HepG2 (cell line): Measurements from ENCODE around the gene LY6G5B. TPM values are rescaled to one million over a fixed set of nuclear protein-coding genes. Genes with fewer than 3 reads are reported as not detected.

Experiments used
- BORCS8-MEF2B ChIP-seq: sonication (generic); formaldehyde crosslinking; IDR thresholded peaks from 2 replicates; pipeline ENCODE4 v1.8.0; 2022; ENCODE audit warnings: mild to moderate bottlenecking, missing genetic modification reagents
- CHD4 ChIP-seq: fragments of 200-600 bp; sonication (generic); IDR thresholded peaks from 2 replicates; pipeline ENCODE4 v1.7.0; 2017; ENCODE audit warnings: mild to moderate bottlenecking, low read length, borderline replicate concordance
- EZH2 ChIP-seq: conservative IDR thresholded peaks from 2 replicates; pipeline ENCODE4 v1.6.1; 2012; ENCODE audit warnings: mild to moderate bottlenecking, low read depth, low read length, moderate library complexity
- JUNB ChIP-seq: sonication (generic); formaldehyde crosslinking; IDR thresholded peaks from 2 replicates; pipeline ENCODE4 v1.8.0; 2022; ENCODE audit warnings: missing genetic modification reagents, mild to moderate bottlenecking, borderline replicate concordance
- KDM6A ChIP-seq: IDR thresholded peaks from 2 replicates; pipeline ENCODE4 v1.6.1; 2016; ENCODE audit warnings: low read depth
- MAZ ChIP-seq, 2 experiments: sonication (generic) in 1 of 2; formaldehyde crosslinking in 1 of 2; IDR thresholded peaks; 2 replicates each; pipeline versions ENCODE4 v1.5.0 to v1.6.1; 2012 to 2020; ENCODE audit warnings: low read depth in 2 of 2, mild to moderate bottlenecking in 2 of 2, borderline replicate concordance in 1 of 2, improper control_type of control experiment in 1 of 2, low read length in 1 of 2, missing genetic modification reagents in 1 of 2, moderate library complexity in 1 of 2
- PCBP1 ChIP-seq: fragments of 200-400 bp; formaldehyde crosslinking; IDR thresholded peaks from 2 replicates; pipeline ENCODE4 v1.6.1; 2017; ENCODE audit warnings: mild to moderate bottlenecking, low read depth, low read length, borderline replicate concordance
- PHF21A ChIP-seq: sonication (generic); formaldehyde crosslinking; IDR thresholded peaks from 2 replicates; pipeline ENCODE4 v1.5.0; 2020; ENCODE audit warnings: mild to moderate bottlenecking, missing genetic modification reagents
- RCOR2 ChIP-seq: IDR thresholded peaks from 2 replicates; pipeline ENCODE4 v1.6.1; 2016; ENCODE audit warnings: missing biosample characterization, missing genetic modification reagents
- RXRA ChIP-seq: sonication (generic); formaldehyde crosslinking; IDR thresholded peaks from 2 replicates; pipeline ENCODE4 v1.5.1; 2020; ENCODE audit warnings: missing genetic modification reagents
- SP4 ChIP-seq: sonication (generic); formaldehyde crosslinking; IDR thresholded peaks from 2 replicates; pipeline ENCODE4 v1.8.1; 2023; ENCODE audit warnings: mild to moderate bottlenecking, missing genetic modification reagents
- SRSF1 ChIP-seq: fragments of 200-400 bp; formaldehyde crosslinking; optimal IDR thresholded peaks from 2 replicates; pipeline ENCODE3; 2017; ENCODE audit warnings: mild to moderate bottlenecking, low read depth, low read length, moderate library complexity
- SSRP1 ChIP-seq: IDR thresholded peaks from 2 replicates; pipeline ENCODE4 v1.6.1; 2016; ENCODE audit warnings: control low read depth
- TAF15 ChIP-seq: fragments of 200-400 bp; formaldehyde crosslinking; IDR thresholded peaks from one replicate; pipeline ENCODE4 v1.6.1; 2018; ENCODE audit warnings: mild to moderate bottlenecking, low read depth, low read length; ENCODE audit not compliant: poor library complexity, severe bottlenecking
- TCF7 ChIP-seq: sonication (generic); IDR thresholded peaks from 2 replicates; pipeline ENCODE4 v1.6.1; 2016; ENCODE audit warnings: antibody characterized with exemption, low read depth
- ZNF225 ChIP-seq: sonication (generic); formaldehyde crosslinking; IDR thresholded peaks from 2 replicates; pipeline ENCODE4 v1.4.0; 2020; ENCODE audit warnings: mild to moderate bottlenecking, missing genetic modification reagents
- ZNF256 ChIP-seq: sonication (generic); formaldehyde crosslinking; conservative IDR thresholded peaks from 2 replicates; pipeline ENCODE4 v1.4.0; 2020; ENCODE audit warnings: missing genetic modification reagents
- ZNF3 ChIP-seq: IDR thresholded peaks from 2 replicates; pipeline ENCODE4 v1.7.0; 2017; ENCODE audit warnings: inconsistent platforms
- ZNF350 ChIP-seq: sonication (generic); formaldehyde crosslinking; IDR thresholded peaks from 2 replicates; pipeline ENCODE4 v1.4.0; 2020; ENCODE audit warnings: mild to moderate bottlenecking, low read depth, missing genetic modification reagents, borderline replicate concordance
- ZNF501 ChIP-seq: sonication (generic); formaldehyde crosslinking; IDR thresholded peaks from 2 replicates; pipeline ENCODE4 v1.5.1; 2020; ENCODE audit warnings: mild to moderate bottlenecking, moderate library complexity, missing genetic modification reagents
- ZNF569 ChIP-seq: sonication (generic); formaldehyde crosslinking; IDR thresholded peaks from 2 replicates; pipeline ENCODE4 v1.5.0; 2020; ENCODE audit warnings: mild to moderate bottlenecking, missing genetic modification reagents, moderate library complexity, borderline replicate concordance
- ZNF629 ChIP-seq: sonication (generic); formaldehyde crosslinking; conservative IDR thresholded peaks from 2 replicates; pipeline ENCODE4 v1.5.0; 2020; ENCODE audit warnings: missing genetic modification reagents
- ZNF879 ChIP-seq: sonication (generic); formaldehyde crosslinking; IDR thresholded peaks from 2 replicates; pipeline ENCODE4 v1.8.1; 2023; ENCODE audit warnings: missing genetic modification reagents
- polyA plus RNA-seq, 8 experiments: library from polyadenylated mRNA; depleted of rRNA in 3 of 8; stranded (reverse) in 7 of 8; unstranded in 1 of 8; fragments of >200 nt; fragmentation: Illumina TruSeq in 4 of 8; extraction: Trizol in 4 of 8; gene quantifications; 2 replicates each; pipeline versions ENCODE4 v1.2.1 to v1.2.3, GENCODE V29; 2011 to 2016; ENCODE audit warnings: low read depth in 4 of 8, missing spikeins in 1 of 8, mixed read lengths in 1 of 8; ENCODE audit not compliant: insufficient read depth in 1 of 8
- total RNA-seq, 5 experiments: library from RNA; depleted of rRNA; stranded (reverse); fragments of >200 nt; fragmentation: Illumina TruSeq; extraction: Trizol; gene quantifications; 2 replicates each; pipeline ENCODE4 v1.2.3, GENCODE V29; 2016; ENCODE audit warnings: low read depth in 1 of 5
- TF ChIP-seq, protein P1 (sequence below): sonication (generic); formaldehyde crosslinking; IDR thresholded peaks from 2 replicates; pipeline ENCODE4 v1.4.0; 2020; ENCODE audit warnings: missing genetic modification reagents
- TF ChIP-seq, protein P2 (sequence below), 2 experiments: fragments of 450-650 bp in 1 of 2; sonication (generic) in 1 of 2; formaldehyde crosslinking; IDR thresholded peaks; 2 replicates each; pipeline versions ENCODE4 v1.5.0 to v1.8.0; 2020 to 2022; ENCODE audit warnings: mild to moderate bottlenecking in 1 of 2, missing genetic modification reagents in 1 of 2
- TF ChIP-seq, protein P3 (sequence below): sonication (generic); formaldehyde crosslinking; IDR thresholded peaks from 2 replicates; pipeline ENCODE4 v1.5.1; 2020; ENCODE audit warnings: missing genetic modification reagents, mild to moderate bottlenecking, borderline replicate concordance

LY6G5B gene
- total and polyA plus RNA-seq, 2 of the 13 experiments (the other 11 are each of a cell fraction or from before 2014, with no cell fraction given): 7.8 to 15.7 TPM

DNA sequence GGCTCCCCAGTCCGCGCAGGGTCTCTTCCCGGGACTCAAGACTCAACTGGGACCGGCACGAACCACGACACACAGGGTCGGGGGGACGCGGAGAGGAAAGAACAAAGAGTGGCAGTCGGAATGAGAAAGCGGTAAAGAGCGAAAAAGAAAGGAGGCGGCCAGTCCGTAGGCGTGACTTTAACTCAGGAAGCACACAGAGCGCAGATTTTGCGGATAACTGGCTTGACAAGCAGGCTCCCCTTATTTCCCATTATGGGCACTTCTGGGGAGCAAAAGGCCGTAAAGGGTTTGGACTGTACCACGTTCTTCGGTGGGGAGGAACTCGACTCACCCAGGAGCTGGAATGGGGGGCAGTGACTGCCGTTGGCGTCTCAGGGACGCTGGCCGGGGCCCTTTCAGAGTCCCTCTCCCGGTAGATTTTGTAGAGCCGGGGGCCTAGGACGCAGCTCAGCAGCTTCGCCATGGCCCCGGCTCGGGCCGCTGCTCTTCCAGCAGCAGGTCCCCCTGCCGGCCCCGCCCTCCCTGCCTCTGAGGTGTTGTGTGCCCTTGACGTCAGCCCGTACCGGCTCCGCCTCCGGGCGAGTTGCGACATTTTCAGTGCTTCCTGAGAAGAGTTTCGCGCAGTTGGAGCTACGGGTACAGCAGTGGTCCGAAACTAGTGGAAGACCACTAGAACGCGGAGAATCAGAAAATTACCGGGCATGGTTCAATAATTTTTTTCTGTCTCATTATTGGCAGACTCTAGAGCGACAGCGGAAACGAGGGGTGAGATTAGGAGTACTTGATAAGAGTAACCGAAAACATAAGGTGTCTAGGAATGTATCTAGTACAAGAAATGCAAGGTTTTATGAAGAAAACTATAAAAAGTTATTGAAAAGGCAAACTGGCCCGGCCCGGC lies 33.3 kb downstream of the LY6G5B start, which contains the start of gene ABHD16A (continued):
- TF ChIP-seq, protein P1, sequence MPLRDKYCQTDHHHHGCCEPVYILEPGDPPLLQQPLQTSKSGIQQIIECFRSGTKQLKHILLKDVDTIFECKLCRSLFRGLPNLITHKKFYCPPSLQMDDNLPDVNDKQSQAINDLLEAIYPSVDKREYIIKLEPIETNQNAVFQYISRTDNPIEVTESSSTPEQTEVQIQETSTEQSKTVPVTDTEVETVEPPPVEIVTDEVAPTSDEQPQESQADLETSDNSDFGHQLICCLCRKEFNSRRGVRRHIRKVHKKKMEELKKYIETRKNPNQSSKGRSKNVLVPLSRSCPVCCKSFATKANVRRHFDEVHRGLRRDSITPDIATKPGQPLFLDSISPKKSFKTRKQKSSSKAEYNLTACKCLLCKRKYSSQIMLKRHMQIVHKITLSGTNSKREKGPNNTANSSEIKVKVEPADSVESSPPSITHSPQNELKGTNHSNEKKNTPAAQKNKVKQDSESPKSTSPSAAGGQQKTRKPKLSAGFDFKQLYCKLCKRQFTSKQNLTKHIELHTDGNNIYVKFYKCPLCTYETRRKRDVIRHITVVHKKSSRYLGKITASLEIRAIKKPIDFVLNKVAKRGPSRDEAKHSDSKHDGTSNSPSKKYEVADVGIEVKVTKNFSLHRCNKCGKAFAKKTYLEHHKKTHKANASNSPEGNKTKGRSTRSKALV (CRISPR knock-in tag): peak; percentile 51; the same call in 1 of the 2 replicates
- TF ChIP-seq, protein P2, sequence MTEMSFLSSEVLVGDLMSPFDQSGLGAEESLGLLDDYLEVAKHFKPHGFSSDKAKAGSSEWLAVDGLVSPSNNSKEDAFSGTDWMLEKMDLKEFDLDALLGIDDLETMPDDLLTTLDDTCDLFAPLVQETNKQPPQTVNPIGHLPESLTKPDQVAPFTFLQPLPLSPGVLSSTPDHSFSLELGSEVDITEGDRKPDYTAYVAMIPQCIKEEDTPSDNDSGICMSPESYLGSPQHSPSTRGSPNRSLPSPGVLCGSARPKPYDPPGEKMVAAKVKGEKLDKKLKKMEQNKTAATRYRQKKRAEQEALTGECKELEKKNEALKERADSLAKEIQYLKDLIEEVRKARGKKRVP (CRISPR knock-in tag; IDR thresholded peaks at IDR 0.05): peak in 1 of 2 experiments; percentile 73; a peak in 1 of 4 replicates
- TF ChIP-seq ZNF629 (peak; percentile 41), TCF7 (no peak), SRSF1 (peak; percentile 60), PHF21A (CRISPR knock-in tag) (peak; percentile 88), ZNF569 (no peak), JUNB (CRISPR knock-in tag) (no peak), ZNF225 (CRISPR knock-in tag) (no peak), PCBP1 (peak; percentile 66; the same call in 1 of the 2 replicates), KDM6A (no peak), ZNF3 (CRISPR knock-in tag) (no peak), SSRP1 (CRISPR knock-in tag) (no peak), RCOR2 (CRISPR knock-in tag) (no peak; the same call in 1 of the 2 replicates), MAZ (IDR thresholded peaks at IDR 0.05; ENCODE audit: borderline replicate concordance, low read depth, low read length) (peak; percentile 78), MAZ (CRISPR knock-in tag; IDR thresholded peaks at IDR 0.05; ENCODE audit: low read depth) (peak; percentile 69; the same call in 1 of the 2 replicates), CHD4 (no peak), ZNF501 (CRISPR knock-in tag) (peak; percentile 90), EZH2 (no peak), BORCS8-MEF2B (CRISPR knock-in tag) (peak; percentile 88), SP4 (CRISPR knock-in tag) (peak; percentile 43), ZNF256 (CRISPR knock-in tag) (no peak), ZNF350 (CRISPR knock-in tag) (peak; percentile 85), ZNF879 (0 out of 2 replicates have a peak, but pooled peaks have one; percentile 68), TAF15 (peak; percentile 37), RXRA (CRISPR knock-in tag) (peak; percentile 64)
- TF ChIP-seq, protein P3, sequence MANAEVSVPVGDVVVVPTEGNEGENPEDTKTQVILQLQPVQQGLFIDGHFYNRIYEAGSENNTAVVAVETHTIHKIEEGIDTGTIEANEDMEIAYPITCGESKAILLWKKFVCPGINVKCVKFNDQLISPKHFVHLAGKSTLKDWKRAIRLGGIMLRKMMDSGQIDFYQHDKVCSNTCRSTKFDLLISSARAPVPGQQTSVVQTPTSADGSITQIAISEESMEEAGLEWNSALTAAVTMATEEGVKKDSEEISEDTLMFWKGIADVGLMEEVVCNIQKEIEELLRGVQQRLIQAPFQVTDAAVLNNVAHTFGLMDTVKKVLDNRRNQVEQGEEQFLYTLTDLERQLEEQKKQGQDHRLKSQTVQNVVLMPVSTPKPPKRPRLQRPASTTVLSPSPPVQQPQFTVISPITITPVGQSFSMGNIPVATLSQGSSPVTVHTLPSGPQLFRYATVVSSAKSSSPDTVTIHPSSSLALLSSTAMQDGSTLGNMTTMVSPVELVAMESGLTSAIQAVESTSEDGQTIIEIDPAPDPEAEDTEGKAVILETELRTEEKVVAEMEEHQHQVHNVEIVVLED (CRISPR knock-in tag): peak; percentile 79
